Thyroid gland (tissue), 4 donors: ENCODE results near the gene CEP126.

ENCODE experiments used
- POLR2A ChIP-seq, 2 donors: fragments of 450-650 bp; IDR thresholded peaks; one replicate each; pipeline ENCODE4 v1.6.1; 2017; ENCODE audit warnings: antibody characterized with exemption in 2 of 2, mild to moderate bottlenecking in 2 of 2, moderate library complexity in 1 of 2
- TF ChIP-seq, protein P1 (sequence below), 6 experiments: fragments of 200-600 bp in 3 of 6; fragments of 450-650 bp in 3 of 6; sonication (generic) in 3 of 6; IDR thresholded peaks; one replicate each; pipeline ENCODE4 v1.5.1; 2016 to 2019; ENCODE audit warnings: antibody characterized with exemption in 6 of 6, mild to moderate bottlenecking in 2 of 6, inconsistent platforms in 1 of 6, moderate library complexity in 1 of 6

DNA sequence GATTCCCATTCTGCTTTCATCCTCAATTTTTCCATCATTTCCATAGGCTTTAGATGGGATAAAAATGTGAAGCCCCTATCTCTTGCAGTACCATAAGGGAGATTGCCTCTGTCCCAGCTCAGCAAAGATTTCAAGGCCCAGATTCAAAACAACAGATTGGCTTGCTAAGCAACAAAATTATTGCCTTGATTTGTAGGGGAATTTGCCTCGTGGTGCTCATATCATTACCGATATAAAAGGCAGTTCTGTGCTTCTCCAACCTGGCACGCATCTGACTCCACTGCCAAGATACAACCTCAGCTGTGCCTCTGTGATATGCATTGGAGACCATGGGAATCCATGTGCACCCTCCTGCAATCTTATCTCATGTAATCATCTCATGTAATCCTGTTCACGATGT lies 25.0 kb upstream of the CEP126 start:
- TF ChIP-seq, protein P1, sequence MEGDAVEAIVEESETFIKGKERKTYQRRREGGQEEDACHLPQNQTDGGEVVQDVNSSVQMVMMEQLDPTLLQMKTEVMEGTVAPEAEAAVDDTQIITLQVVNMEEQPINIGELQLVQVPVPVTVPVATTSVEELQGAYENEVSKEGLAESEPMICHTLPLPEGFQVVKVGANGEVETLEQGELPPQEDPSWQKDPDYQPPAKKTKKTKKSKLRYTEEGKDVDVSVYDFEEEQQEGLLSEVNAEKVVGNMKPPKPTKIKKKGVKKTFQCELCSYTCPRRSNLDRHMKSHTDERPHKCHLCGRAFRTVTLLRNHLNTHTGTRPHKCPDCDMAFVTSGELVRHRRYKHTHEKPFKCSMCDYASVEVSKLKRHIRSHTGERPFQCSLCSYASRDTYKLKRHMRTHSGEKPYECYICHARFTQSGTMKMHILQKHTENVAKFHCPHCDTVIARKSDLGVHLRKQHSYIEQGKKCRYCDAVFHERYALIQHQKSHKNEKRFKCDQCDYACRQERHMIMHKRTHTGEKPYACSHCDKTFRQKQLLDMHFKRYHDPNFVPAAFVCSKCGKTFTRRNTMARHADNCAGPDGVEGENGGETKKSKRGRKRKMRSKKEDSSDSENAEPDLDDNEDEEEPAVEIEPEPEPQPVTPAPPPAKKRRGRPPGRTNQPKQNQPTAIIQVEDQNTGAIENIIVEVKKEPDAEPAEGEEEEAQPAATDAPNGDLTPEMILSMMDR (IDR thresholded peaks at IDR 0.05) = no peak
- TF ChIP-seq POLR2A (IDR thresholded peaks at IDR 0.05) = no peak
